HG03196 (cell line): Measurements from ENCODE around the gene PLSCR1.
"Not testable (repeated sequence)": the region's sequence is repeated elsewhere in the genome, so short reads cannot be mapped to it uniquely, and the experiment has no call there.

Experiments used
- ATAC-seq: cut with Tn5 transposase; IDR thresholded peaks from one replicate; pipeline ENCODE4 v1.9.1; 2021; ENCODE audit not compliant: unreplicated experiment

PLSCR1 gene

GRCh38 chr3:146550070-146550615 lies 5.7 kb upstream of the PLSCR1 start:
- ATAC-seq: no peak

DNA sequence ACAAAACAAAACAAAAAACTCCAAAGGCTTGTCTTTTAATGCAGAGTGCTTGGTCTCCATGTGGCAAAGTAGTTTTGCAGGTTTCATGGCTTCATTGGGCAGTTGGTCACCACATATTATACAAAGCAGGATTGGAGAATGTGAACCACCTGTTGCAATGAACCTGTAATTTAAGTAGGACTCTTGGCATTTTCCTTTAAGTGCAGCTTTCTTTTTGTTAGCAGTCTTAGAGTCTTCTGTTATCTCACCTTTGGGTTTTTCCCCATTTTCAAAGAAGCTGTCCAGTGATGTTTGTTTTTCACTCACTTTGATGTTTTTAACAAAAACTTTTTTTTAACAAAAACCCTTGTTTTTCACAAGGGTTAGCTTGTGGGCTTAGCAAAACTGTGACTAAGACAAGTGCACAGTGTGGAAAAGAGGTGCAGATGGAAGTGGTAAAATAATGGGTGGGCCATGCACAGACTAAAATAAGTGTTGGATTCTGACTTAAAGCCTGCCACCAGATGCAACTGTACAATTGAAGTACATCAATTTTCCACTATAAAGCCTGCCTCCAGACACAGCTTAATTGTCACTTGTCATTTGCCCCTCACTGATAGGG lies 2.9 kb upstream of the PLSCR1 start:
- no peak for ATAC-seq

DNA sequence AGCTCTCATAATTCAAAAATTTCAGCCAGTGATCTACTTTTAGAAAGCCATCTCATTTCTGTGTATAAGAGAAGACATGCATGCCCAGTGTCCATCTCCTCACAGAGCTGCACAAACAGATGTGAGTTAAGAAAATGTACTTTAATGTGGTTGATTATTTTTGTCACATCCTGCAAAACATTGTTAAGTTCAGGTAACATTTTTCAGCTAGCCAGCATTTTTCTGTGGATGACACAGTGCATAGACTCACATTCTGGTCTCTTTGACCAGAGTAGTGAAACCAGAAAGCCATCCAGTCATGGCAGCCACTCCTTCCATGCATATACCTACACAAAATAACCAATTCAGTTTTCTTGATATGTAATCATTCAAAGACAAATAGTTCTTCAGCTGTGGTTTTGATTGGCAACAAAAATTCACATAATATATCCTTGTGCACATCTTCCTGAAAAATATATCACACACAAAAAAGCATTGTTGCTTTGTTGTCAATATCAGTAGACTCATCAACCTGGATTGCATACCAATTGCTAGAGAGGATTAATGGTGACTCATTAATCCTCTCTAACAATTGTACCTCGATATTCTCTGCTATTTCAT lies 2.1 kb upstream of the PLSCR1 start:
- no peak for ATAC-seq

- no peak for ATAC-seq
Observed at GRCh38 chr3:146544929-146545528, 622 bp upstream of the PLSCR1 start.

DNA sequence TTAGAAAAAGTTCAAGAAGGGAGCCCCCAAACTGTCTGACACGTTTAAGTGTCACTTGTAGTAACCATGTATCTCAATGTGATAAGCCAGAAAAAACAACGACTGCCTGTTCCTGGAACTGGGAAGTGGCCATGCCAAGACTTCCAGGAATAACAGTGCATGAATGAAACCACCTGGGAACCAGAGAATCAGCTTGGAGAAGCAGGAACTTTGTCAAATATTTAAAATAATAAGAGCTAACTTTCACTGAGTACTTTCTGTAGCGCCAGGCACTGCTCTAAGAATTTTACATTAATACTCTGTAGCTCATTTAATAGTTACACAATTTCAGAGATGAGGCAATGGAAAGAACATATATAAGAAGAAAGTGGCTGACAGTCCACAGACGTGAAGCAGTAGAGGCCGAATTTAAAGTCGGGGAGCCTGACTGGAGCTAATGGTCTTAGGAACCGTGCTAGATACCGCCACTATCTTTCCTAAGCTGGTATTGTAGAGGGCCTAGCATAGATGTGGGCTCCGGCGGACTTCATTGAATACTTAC lies 876 bp downstream of the PLSCR1 start:
- ATAC-seq: peak; percentile 8

DNA sequence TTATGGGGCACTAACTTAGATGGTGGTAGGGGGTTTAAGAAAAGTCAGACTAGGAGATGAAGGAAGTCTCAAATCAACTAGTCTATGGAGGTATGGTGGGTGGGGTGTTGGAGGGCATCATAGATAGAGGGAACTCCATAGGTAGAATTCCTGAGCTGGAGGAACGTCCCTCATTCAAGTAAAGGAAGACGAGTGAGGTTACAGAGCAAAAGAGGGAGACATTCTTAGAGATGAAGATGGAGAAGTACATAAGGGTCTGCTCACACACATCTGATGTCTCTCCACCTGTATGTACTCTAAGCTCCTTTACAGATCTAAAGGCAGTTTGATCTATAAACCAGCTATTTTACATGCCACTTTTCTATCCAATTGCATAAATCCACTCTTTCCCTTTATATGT lies 1.4 kb downstream of the PLSCR1 start:
- ATAC-seq: no peak

DNA sequence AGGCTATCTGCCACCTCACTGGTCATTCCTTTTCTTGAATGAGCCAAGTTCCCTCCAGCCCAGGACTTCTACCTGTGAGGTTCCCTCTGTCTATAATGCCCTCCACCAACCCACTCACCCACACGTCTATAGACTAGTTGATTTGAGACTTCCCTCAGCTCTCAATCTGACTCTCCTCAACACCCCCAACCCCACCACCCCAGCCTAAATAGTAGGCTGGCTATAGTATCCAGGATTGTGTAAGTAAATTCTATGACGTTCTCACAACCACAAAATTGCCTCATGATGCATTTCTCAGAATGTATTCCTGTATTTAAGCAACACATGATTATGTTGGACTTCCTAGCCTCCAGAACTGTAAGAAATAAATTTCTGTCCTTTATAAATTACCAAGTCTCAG lies 2.2 kb downstream of the PLSCR1 start:
- no peak for ATAC-seq

- no peak for ATAC-seq
Observed at GRCh38 chr3:146540978-146541377, 3.4 kb downstream of the PLSCR1 start.

GRCh38 chr3:146540236-146540635 lies 4.2 kb downstream of the PLSCR1 start:
- no peak for ATAC-seq

DNA sequence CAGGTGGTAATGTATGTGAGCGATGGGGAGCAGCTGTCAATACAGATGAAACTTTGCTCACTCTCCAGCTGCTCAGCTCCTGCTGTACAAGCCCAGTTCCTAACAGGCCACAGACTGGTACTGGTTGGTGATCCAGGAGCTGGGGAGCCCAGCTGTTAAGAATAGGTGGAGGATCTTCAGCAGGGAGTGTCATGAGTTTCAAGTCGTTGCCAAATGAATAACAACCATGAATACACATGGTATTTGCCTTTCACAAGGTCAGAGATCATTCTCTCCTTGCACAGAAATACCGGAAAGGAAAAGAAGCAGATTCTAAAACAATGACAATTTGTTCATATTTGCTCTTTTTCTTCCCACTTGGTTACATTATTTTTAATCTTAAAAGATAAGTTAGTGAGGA lies 5.1 kb downstream of the PLSCR1 start:
- no peak for ATAC-seq

DNA sequence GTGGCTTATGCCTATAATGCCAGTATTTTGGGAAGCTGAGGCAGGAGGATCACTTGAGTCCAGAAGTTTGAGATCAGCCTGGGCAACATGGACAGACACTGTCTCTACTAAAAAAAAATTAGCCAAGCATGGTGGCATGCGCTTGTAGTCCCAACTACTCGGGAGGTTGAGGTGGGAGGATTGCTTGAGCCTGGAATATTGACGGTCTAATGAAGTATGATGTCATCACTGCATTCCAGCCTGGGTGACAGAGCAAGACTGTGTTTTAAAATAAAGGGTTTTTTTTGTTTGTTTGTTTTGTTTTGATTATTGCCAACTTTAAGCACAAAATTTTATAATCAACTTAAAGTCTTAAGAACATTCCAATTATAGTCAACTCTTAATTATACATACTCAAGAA lies 6.8 kb downstream of the PLSCR1 start:
- no peak for ATAC-seq

GRCh38 chr3:146536681-146537080 lies 7.7 kb downstream of the PLSCR1 start:
- ATAC-seq: no peak

- ATAC-seq: no peak
Observed at GRCh38 chr3:146532406-146532805, 12.0 kb downstream of the PLSCR1 start.

GRCh38 chr3:146530609-146531008 lies 13.8 kb downstream of the PLSCR1 start:
- no peak for ATAC-seq

DNA sequence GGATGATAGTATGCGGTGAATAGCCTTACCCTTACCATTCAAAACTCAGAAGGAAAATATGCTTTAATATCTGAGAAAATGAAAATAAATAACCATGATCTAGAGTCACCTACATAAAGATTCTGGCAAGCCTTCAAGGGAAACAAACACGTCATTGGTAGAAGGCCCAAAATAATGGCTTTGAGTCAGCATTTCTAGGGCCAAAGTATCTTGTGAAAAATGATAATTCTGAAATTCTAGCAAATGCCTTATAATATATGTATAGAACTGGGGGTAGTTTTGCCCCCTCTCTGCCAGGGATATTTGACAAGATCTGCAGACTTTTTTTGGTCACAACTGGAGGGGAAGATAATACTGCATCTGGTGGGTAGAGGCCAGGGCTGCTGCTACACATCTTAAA lies 15.4 kb downstream of the PLSCR1 start:
- no peak for ATAC-seq

GRCh38 chr3:146524961-146525360 lies 19.4 kb downstream of the PLSCR1 start:
- ATAC-seq: no peak

DNA sequence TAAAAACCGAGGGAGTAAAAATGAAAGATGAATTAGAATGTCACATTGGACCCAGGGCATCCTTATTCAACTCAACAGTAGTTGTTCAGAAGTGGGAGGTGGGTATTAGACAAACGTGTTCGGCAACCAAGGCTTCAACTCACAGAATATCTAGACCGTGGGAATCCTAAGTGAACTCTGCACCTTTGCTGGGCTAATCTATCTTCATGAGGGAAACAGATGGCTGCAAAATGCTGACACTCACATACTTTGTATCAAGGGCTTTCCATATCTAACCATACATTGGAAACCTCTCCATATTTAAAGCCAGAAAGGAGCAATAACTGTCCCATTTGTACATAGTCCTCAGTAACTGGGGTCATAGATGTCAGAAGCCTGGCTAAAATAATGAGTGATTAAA lies 20.9 kb downstream of the PLSCR1 start:
- no peak for ATAC-seq

DNA sequence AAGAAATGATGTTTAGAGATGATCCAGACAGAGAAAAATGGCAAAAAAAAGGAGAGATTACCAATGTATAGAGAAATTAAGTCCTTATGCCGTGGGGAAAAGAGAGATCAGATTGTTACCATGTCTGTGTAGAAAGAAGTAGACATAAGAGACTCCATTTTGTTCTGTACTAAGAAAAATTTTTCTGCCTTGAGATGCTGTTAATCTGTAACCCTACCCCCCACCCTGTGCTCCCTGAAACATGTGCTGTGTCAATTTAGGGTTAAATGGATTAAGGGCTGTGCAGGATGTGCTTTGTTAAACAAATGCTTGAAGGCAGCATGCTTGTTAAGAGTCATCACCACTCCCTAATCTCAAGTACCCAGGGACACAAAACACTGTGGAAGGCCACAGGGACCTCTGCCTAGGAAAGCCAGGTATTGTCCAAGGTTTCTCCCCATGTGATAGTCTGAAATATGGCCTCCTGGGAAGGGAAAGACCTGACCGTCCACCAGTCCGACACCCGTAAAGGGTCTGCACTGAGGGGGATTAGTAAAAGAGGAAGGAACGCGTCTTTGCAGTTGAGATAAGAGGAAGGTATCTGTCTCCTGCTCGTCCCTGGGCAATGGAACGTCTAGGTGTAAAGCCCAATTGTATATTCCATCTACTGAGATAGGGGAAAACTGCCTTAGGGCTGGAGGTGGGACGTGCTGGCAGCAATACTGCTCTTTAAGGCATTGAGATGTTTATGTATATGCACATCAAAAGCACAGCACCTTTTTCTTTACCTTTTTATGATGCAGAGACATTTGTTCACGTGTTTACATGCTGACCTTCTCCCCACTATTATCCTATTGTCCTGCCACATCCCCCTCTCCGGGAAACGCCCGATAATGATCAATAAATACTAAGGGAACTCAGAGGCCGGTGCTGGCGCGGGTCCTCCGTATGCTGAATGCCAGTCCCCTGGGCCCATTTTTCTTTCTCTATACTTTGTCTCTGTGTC lies 21.9 kb downstream of the PLSCR1 start:
- ATAC-seq: not testable (repeated sequence)

GRCh38 chr3:146521394-146521793 lies 23.0 kb downstream of the PLSCR1 start:
- ATAC-seq: no peak

- no peak for ATAC-seq
Observed at GRCh38 chr3:146519810-146520209, 24.6 kb downstream of the PLSCR1 start.
